GM18505 (cell line): ENCODE results near the gene TAF15.

ENCODE experiments used
- ATAC-seq: cut with Tn5 transposase; IDR thresholded peaks from one replicate; pipeline ENCODE4 v1.9.1; 2021; ENCODE audit not compliant: unreplicated experiment
- POLR2A ChIP-seq: IDR thresholded peaks from 4 replicates; pipeline ENCODE4 v1.6.1; 2011; ENCODE audit warnings: borderline replicate concordance; ENCODE audit not compliant: insufficient read depth, insufficient read length; ENCODE audit errors: extremely low read depth

The TAF15 gene

DNA sequence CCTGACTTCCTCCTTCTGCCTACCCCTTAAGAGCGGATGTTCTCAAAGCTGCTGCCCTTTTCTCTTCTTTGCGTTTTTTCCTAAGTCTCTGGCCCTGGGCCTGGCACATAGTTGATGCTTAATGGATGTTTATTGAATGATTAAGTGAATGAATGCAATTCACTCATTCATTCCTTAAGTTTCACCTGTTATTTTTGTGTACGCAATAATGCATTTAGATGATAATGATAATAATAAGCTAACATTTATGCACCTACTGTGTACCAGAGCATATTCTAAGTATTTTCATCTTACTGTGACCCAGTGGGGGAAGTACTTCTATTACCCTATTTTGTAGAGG is 66.5 kb downstream of the TAF15 start:
- ATAC-seq = no peak
- no peak for TF ChIP-seq POLR2A

DNA sequence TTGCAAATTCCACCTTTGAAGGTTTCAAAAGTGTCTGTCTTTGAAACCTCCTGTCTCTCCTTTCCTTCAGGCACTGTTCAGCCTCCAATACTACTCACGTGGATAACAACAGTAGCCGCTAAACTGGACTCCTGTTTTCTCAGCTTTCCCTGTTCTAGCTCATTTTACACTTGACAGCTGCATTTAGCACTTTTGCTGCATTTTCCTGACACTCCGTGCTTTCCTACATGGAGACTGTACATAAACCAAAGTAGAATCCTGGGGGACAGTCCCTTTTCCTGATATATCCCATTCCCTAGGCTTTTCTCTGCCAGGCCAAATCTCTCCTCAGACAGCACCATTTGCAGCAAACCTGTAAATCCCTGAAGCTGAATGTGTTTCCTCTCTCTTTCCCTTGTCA is 67.2 kb downstream of the TAF15 start:
- no peak for ATAC-seq
- TF ChIP-seq POLR2A = no peak

DNA sequence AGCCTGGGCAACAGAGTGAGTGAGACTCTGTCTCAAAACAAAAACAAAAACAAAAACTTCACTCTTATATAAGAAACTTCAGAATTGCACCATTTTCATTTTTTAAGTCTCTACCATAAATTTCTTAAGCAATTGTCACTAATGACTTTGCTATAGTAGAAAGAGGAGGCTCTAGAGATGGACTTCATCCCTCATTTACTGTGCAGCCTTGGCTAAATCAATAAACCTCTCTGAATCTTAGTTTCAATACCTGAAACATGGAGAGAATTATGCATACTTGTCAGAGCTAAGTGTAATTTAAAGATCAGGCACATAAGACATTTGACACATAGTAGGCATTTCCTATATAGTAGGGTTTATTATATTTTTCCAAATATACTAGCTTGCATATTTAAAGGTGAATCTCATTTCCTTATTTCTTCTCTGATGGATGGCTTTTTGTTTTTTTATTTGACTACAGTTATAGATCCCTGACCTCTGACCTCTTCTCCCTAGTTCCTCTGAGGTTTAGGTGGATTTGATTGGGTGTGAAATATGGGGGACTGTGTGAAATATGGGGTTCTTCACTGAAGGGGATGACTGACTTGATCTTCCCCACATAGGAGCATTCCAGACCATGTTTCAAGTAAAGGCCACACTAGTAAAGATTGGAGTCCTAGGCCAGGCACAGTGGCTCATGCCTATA is 68.2 kb downstream of the TAF15 start:
- ATAC-seq = no peak
- TF ChIP-seq POLR2A = no peak

DNA sequence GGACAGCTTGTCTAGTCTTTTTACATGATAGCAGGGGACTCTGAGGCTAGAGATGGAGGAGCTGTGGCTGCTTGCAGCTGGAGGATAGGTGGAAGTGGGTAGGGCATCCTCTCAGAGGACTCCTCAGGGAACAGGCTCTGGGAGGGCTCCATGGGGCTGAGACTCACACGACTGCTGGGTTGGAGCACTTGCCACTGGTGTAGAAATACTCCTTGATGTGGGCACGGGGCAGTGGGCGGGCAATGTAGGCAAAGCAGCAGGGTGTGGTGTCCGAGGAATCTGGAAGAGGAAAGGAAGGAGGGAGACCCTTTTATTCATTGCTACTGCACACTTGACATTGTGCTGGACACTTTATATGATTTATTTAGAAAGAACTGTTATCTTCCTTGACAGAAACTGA is 69.1 kb downstream of the TAF15 start:
- no peak for ATAC-seq
- no peak for TF ChIP-seq POLR2A

DNA sequence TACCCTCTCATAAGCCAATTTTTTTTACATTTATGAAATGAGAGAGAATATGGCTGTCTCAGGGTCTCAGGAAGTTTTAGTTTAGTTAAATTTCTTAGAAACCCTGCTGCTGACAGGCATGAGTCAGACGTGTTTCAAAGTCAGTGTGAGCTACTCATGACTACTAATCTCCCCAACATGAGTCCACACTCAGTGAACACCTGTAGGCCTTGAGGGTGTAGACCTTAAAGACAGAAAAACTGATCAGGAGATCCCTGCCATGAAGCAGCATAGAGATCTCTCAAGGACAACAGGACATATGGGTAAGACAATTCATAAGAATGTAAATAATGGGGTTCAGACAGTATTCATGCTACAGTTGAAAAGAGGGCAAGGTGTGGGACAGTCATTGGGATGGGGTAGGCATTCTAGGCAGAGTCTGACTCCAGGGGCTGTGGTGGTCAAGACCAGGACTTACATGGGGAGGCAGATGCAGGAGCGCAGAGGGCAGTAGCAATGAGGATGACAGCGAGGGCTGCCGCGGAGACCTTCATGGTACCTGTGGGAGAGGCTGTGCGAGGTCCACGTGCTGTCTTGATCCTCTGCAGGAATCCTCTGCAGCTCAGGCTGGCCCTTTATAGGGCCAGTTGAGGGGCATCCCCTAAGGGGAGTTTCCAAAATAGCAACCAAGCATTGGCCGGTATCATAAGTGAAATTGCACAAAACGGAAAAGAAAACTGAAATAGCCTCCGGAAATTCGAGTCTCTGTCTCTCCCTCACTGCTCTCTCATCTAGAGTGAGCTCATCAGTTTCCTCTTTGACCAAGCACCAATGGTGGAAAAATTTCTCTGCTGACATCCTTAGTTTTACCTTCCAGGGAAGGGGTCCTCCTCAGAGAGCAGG is 70.7 kb downstream of the TAF15 start, which contains the start of gene CCL5:
CCL5 (minus strand) TSS at position 588 of the 882 bp plus-strand sequence.
- peak; percentile 91 for TF ChIP-seq POLR2A
- ATAC-seq = peak; percentile 76

DNA sequence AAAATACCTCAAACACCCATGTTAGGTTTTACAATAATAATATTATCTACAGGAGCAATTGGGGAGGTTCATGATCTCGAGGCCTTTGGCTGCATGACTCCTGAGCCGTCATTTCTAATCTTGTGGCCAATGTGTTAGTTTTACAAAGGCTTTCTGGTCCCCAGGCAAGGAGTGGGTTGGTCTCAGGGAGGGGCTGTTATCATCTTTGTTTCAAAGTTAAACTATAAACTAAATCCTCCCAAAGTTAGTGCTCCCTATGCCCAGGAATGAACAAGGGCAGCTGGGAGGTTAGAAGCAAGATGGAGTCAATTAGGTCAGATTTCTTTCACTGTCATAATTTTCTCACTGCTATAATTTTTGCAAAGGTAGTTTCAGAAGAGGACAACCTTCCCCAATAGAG is 80.0 kb downstream of the TAF15 start:
- TF ChIP-seq POLR2A = no peak
- ATAC-seq = no peak

DNA sequence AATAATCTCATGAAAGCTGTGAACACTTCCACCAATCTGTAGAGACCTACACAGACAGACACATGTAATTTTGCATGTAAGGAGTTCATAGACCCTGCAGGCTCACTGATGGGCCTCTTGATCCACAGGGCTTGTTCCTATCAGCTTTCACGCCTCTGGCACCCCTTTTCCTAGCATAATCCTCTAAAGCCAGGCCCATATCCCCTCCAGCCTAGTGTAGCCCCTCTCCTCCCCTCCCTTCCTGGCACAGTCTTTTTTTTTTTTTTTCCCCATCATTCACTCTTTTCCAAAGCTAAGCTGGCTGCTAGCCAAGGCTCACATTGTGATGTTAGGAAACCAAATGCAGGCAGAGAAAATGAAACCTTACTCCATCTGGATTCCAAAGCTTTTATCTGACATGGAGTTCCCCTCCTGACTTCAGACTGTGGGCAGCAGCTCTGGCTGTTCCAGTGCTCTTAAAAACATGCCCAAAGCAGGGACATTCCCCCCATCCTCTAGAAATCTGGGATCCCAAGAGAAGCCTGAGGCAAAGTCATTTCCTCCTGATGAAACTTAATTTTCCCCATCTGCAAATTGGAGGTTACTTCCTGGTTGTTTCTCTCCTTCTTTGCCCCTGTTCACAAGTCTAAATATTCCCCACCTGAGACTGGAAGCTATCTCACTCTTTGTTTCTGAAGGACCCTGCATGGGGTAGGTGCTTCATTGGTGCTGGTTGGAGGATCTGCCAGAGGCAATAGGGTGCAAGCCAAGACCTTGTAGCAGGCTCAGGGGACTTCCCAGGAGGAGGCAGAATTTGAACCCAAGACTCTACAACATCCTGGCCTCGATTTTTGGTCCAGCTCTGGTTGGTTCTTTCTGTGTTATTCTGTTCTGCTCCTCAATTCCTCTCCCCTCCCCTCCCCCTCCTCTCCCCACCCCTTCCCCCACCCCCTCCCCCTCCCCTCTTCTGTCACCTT is 80.8 kb downstream of the TAF15 start:
- TF ChIP-seq POLR2A = no peak

DNA sequence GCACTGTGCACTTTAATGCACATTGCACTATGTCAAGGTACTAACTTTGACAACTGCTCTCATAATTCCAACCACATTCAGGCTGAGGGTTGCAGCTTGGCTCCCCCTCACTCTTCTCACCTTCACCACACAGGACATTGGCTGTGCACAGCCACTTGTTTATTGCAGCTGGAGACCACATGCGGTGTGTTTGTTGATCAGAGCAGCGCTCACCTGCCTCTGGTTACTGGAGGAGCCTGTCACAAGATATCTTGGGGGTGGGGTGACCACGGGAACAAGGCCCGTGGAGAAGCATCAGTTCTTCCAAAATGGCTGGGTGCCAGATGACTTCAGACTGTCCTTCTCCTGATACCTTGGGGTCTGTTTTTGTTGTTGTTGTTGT is 81.5 kb downstream of the TAF15 start:
- TF ChIP-seq POLR2A = no peak
- ATAC-seq = no peak

More for the DNA sequence above, 80.8 kb downstream of the TAF15 start:
- ATAC-seq = no peak

DNA sequence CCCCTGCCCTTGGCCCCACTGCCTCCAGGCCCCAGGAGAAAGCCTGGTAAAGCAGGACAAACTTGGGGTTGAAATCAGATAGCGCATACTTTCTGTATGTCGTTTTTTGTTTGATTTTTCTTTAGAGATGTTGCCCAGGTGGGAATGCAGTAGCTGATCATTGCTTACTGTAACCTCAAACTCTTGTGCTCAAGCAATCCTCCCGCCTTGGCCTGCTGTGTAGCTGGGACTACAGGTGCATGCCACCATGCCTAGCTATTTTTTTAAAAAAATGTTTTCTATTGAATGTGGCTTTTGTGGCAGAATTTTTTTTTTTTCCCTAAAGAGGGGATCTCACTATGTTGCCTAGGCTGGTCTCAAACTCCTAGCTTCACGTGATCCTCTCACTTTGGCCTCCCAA is 82.0 kb downstream of the TAF15 start:
- TF ChIP-seq POLR2A = no peak
- no peak for ATAC-seq

DNA sequence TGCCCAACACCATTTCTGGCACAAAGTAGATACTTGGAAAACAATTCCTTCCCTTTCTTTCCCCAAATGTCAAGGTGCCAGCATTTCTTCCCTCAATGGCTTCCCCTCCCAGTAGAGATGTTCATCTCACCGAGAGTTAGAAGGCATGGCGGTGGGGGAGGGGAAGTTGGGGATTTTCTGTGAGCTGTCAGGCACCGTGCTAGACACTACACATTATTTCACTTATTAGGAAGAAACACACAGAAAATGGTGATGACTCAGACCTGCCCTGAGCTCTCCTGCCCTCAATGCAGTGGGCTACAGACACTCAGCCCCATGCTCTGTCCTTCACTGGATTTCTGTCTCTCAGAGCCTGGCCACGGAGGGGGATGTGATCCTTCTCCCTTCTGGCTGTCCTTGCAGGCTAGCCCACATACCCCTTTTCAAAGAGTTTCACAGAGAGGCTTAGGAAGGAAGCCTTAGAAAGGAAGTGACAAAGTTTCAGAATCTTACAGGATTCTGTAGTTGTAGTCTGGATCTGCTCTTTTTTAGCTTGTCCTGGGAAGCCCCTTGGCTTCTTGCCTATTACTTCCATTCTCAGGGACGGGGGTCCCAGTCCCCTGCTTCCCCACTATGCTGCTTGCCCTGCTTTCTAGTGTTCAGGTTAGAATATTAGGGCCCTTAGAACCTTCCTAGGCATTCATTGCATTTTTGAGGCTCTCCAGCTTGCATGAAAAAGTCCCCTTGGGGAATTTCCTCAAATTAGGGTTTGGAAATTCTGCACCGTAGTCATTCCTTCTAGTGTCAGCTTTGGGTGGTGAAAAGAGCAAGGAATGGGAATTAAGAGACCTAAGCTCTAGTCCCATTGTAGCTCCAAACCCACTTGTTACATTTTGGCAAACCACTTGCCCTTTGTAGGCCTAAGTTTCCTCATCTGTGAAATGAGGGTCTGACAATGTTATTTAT is 83.1 kb downstream of the TAF15 start:
- TF ChIP-seq POLR2A = no peak
- ATAC-seq = no peak

DNA sequence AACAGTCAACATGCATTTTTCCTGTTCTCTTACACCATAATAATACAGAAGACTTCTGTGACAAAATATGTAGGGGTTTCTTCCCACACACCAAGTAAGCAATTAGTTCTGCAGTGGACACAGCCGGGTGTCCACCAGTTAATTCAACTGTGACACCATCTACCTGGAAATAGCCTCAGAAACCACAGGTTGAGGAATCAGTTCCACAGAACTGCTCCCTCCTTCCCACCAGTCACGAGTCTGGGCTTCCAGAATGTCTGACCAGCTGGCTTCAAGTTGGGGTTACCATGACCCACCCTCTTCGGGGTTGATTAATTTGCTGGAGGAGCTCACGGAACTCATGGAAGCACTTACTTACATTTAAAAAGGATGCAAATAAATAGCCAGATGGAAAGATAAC is 84.5 kb downstream of the TAF15 start:
- no peak for ATAC-seq

DNA sequence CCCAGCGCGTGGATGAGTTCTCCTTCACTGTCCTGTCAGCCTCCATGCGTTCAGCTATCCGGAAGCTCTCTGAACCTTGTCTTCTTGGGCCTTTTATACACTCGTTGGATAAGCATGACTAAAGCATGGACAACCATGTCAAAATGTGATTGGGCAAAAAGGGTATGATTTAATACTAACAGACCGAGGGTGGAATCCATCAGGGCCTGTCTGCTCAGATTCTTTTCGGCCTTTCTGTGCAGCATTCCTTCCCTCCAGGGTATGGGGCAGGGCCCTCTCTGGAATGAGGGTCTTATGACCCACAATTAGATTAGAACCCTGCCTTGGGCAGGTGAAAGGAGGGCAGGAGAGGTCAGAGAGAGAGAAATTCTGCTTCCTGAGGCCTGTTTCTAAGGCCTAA is 84.9 kb downstream of the TAF15 start:
- ATAC-seq = no peak

More for the DNA sequence above, 84.5 kb downstream of the TAF15 start:
- no peak for TF ChIP-seq POLR2A

More for the DNA sequence above, 84.9 kb downstream of the TAF15 start:
- no peak for TF ChIP-seq POLR2A
